IPS-18a (cell line): ENCODE data around the gene TTC27.

Experiments
- H3K27ac ChIP-seq: one replicate; pipeline ENCODE4 v1.5.1; 2013; ENCODE audit warnings: low read length
- H3K27me3 ChIP-seq: one replicate; pipeline ENCODE4 v1.6.1; 2013; ENCODE audit warnings: mild to moderate bottlenecking, low read length; ENCODE audit not compliant: control insufficient read depth, insufficient read depth
- H3K36me3 ChIP-seq: one replicate; pipeline ENCODE4 v1.6.1; 2013; ENCODE audit warnings: low read depth, low read length; ENCODE audit not compliant: control insufficient read depth
- H3K4me1 ChIP-seq: one replicate; pipeline ENCODE4 v1.6.1; 2013; ENCODE audit warnings: low read depth, low read length; ENCODE audit not compliant: control insufficient read depth
- H3K4me3 ChIP-seq: one replicate; pipeline ENCODE4 v1.5.1; 2013; ENCODE audit warnings: low read length
- H3K9ac ChIP-seq: one replicate; pipeline ENCODE4 v1.6.1; 2013; ENCODE audit warnings: mild to moderate bottlenecking, low read length, moderate library complexity
- H3K9me3 ChIP-seq: one replicate; pipeline ENCODE4 v1.6.1; 2013; ENCODE audit warnings: low read depth, low read length; ENCODE audit not compliant: control insufficient read depth

TTC27 gene

GRCh38 chr2:32711219-32711618 is 83.4 kb downstream of the TTC27 start:
- Histone ChIP-seq H3K9me3 (no peaks in the 10 kb centered on the region), H3K27ac (no peak overlapping the region), H3K4me3 (no peak overlapping the region), H3K4me1 (no peaks in the 10 kb centered on the region), H3K9ac (no peak overlapping the region), H3K36me3 (no peaks in the 10 kb centered on the region), H3K27me3 (no peaks in the 10 kb centered on the region)

GRCh38 chr2:32711908-32712501 is 84.2 kb downstream of the TTC27 start:
- Histone ChIP-seq H3K27me3 (no peaks in the 10 kb centered on the region), H3K4me1 (no peaks in the 10 kb centered on the region), H3K4me3 (no peak overlapping the region), H3K27ac (no peak overlapping the region), H3K9ac (no peak overlapping the region), H3K36me3 (no peaks in the 10 kb centered on the region), H3K9me3 (no peaks in the 10 kb centered on the region)

GRCh38 chr2:32712870-32713269 is 85.0 kb downstream of the TTC27 start:
- Histone ChIP-seq H3K27ac (no peak overlapping the region), H3K9ac (no peak overlapping the region), H3K27me3 (no peaks in the 10 kb centered on the region), H3K9me3 (no peaks in the 10 kb centered on the region), H3K4me1 (no peaks in the 10 kb centered on the region), H3K36me3 (no peaks in the 10 kb centered on the region), H3K4me3 (no peak overlapping the region)

GRCh38 chr2:32714521-32714920 is 86.7 kb downstream of the TTC27 start:
- Histone ChIP-seq H3K4me3 (no peak overlapping the region), H3K27ac (no peak overlapping the region), H3K9me3 (no peaks in the 10 kb centered on the region), H3K36me3 (no peaks in the 10 kb centered on the region), H3K4me1 (no peaks in the 10 kb centered on the region), H3K27me3 (no peaks in the 10 kb centered on the region), H3K9ac (no peak overlapping the region)

- Histone ChIP-seq H3K9ac (no peak overlapping the region), H3K4me3 (no peak overlapping the region), H3K27me3 (no peaks in the 10 kb centered on the region), H3K4me1 (no peaks in the 10 kb centered on the region), H3K9me3 (no peaks in the 10 kb centered on the region), H3K36me3 (no peaks in the 10 kb centered on the region), H3K27ac (no peak overlapping the region)
Measured at GRCh38 chr2:32715391-32715841, 87.6 kb downstream of the TTC27 start.

- H3K9ac ChIP-seq: no peak overlapping the region
- H3K27me3 ChIP-seq: no peaks in the 10 kb centered on the region
- H3K27ac ChIP-seq: no peak overlapping the region
- no peaks in the 10 kb centered on the region for H3K9me3 ChIP-seq
- no peak overlapping the region for H3K4me3 ChIP-seq
- H3K4me1 ChIP-seq: no peaks in the 10 kb centered on the region
- no peaks in the 10 kb centered on the region for H3K36me3 ChIP-seq
Measured at GRCh38 chr2:32715981-32716380, 88.1 kb downstream of the TTC27 start.

- H3K9ac ChIP-seq: no peak overlapping the region
- H3K4me3 ChIP-seq: no peak overlapping the region
- H3K27me3 ChIP-seq: no peaks in the 10 kb centered on the region
- H3K4me1 ChIP-seq: no peaks in the 10 kb centered on the region
- no peaks in the 10 kb centered on the region for H3K36me3 ChIP-seq
- H3K27ac ChIP-seq: no peak overlapping the region
- H3K9me3 ChIP-seq: no peaks in the 10 kb centered on the region
Measured at GRCh38 chr2:32716598-32716997, 88.7 kb downstream of the TTC27 start.

GRCh38 chr2:32718752-32719151 is 90.9 kb downstream of the TTC27 start:
- Histone ChIP-seq H3K4me1 (no peaks in the 10 kb centered on the region), H3K27ac (no peak overlapping the region), H3K27me3 (no peaks in the 10 kb centered on the region), H3K36me3 (peaks cover 3% of the 10 kb centered on the region), H3K4me3 (no peak overlapping the region), H3K9ac (no peak overlapping the region), H3K9me3 (no peaks in the 10 kb centered on the region)

GRCh38 chr2:32719430-32719829 is 91.6 kb downstream of the TTC27 start:
- Histone ChIP-seq H3K36me3 (peaks cover 3% of the 10 kb centered on the region), H3K27me3 (no peaks in the 10 kb centered on the region), H3K27ac (no peak overlapping the region), H3K4me3 (no peak overlapping the region), H3K4me1 (no peaks in the 10 kb centered on the region), H3K9ac (no peak overlapping the region), H3K9me3 (no peaks in the 10 kb centered on the region)

- Histone ChIP-seq H3K36me3 (peaks cover 3% of the 10 kb centered on the region), H3K9ac (no peak overlapping the region), H3K27ac (no peak overlapping the region), H3K9me3 (no peaks in the 10 kb centered on the region), H3K27me3 (no peaks in the 10 kb centered on the region), H3K4me1 (no peaks in the 10 kb centered on the region), H3K4me3 (no peak overlapping the region)
Measured at GRCh38 chr2:32719933-32720716, 92.3 kb downstream of the TTC27 start.

- H3K9me3 ChIP-seq: no peaks in the 10 kb centered on the region
- H3K9ac ChIP-seq: no peak overlapping the region
- H3K36me3 ChIP-seq: peaks cover 3% of the 10 kb centered on the region
- H3K4me3 ChIP-seq: no peak overlapping the region
- no peaks in the 10 kb centered on the region for H3K4me1 ChIP-seq
- H3K27ac ChIP-seq: no peak overlapping the region
- H3K27me3 ChIP-seq: no peaks in the 10 kb centered on the region
Measured at GRCh38 chr2:32720771-32721170, 92.9 kb downstream of the TTC27 start.

- Histone ChIP-seq H3K36me3 (peaks cover 3% of the 10 kb centered on the region), H3K4me1 (no peaks in the 10 kb centered on the region), H3K9ac (no peak overlapping the region), H3K27me3 (no peaks in the 10 kb centered on the region), H3K27ac (no peak overlapping the region), H3K4me3 (no peak overlapping the region), H3K9me3 (no peaks in the 10 kb centered on the region)
Measured at GRCh38 chr2:32721376-32721775, 93.5 kb downstream of the TTC27 start.
